GM12892 (cell line): ENCODE results near the gene NSD1.

Source experiments
- POLR2A ChIP-seq: IDR thresholded peaks from 2 replicates; pipeline ENCODE4 v1.6.1; 2011; ENCODE audit warnings: low read depth, low read length, control low read depth
- TAF1 ChIP-seq: IDR thresholded peaks from 2 replicates; pipeline ENCODE4 v1.6.1; 2011; ENCODE audit warnings: low read depth, mild to moderate bottlenecking, control low read depth, low read length, borderline replicate concordance

GRCh38 chr5:177346820-177347219, 213.2 kb downstream of the NSD1 start:
- TF ChIP-seq TAF1: no peak
- no peak for TF ChIP-seq POLR2A
